Stimulated activated CD4-positive, alpha-beta T cell treated with anti-CD3 and anti-CD28 coated beads, Interleukin-2, amount 100 ng/mL, for 4 hours (primary cell): ENCODE data around the gene MXD3.

ENCODE experiments used
- DNase-seq: peaks from one replicate; pipeline ENCODE4 v3.0.0-alpha.2; 2020; ENCODE audit warnings: low read depth

The MXD3 gene

DNA sequence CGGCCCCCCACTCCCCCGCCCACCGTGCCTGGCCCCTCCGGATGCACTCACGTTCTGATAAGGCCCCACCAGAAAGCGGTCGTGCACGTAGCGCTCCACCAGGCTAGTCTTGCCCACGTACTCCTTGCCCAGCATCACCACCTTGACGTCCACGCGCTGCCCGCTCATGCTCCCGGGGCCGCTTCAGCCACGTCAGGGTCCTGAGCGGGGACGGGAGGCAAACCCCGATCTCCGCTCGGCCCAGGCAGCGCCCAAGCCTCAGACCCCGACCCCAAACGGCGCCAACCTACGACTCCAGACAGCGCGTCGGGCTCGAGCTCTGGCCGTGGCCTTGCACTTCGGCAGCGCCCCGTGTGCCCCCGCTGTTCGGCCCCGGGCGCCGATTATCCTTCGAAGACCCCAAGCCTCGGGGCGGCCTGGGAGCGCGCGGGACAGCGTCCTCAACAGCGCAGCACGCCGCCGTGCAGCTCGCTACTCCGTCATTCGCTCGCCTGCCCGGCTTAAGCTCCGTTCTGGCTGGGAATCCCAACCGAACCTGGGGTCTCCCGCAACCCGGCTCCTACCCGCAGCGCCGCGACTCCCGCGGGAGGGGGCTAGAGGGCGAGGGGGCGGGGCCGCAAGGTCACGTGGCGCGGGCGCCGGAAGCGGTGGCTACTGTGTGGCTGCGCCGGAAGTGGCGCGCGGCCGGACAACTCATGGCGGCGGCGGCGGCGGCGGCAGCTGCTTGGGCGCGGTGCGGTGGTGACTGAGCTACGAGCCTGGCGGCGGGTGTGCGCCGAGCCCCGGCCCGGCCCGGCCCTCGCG, 8.4 kb downstream of the MXD3 start, which contains the start of the genes PRELID1 and RAB24:
TSS of gene PRELID1 (plus strand) at position 679 of the 804 bp plus-strand sequence. CDS start 187 bp downstream, outside the sequence.
TSS of gene RAB24 (minus strand) at position 599 of the 804 bp plus-strand sequence. CDS start at position 168, 431 bp downstream.
- peak; percentile 81 for DNase-seq

DNA sequence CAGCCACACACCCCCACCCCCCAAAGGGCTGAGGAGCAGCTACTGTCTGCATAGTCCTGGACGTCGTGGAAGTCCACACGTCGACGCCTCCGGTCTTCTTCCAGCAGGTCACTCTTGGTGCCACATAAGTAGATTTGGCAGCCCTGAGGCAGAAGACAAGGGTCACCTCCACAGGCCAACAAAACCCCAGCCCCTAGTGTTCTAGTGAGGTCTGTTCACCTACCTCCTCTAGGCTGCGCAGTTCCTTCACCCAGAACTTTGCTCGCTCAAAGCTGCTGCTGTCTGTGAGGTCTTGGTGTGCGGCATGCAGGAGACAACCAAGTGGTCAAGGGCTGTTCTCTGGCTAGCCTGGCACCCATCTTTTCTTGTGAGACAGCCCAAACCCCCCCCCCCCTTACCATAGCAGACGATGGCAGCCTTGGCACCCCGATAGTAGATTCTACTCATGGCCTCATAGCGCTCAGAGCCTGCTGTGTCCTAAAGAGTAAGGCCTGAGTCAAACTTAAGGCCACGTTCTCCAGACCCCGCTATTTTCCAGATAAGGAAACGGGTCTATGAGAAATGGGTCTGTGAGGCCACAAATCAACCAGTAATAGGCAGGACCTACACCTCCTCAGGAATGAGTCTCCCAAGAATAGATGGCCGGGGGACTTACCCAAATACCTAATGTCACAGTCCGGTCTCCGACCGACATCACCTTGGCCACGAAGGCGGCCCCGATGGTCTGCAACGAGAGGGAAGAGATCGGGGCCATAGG, 9.2 kb downstream of the MXD3 start:
- DNase-seq: no peak

DNA sequence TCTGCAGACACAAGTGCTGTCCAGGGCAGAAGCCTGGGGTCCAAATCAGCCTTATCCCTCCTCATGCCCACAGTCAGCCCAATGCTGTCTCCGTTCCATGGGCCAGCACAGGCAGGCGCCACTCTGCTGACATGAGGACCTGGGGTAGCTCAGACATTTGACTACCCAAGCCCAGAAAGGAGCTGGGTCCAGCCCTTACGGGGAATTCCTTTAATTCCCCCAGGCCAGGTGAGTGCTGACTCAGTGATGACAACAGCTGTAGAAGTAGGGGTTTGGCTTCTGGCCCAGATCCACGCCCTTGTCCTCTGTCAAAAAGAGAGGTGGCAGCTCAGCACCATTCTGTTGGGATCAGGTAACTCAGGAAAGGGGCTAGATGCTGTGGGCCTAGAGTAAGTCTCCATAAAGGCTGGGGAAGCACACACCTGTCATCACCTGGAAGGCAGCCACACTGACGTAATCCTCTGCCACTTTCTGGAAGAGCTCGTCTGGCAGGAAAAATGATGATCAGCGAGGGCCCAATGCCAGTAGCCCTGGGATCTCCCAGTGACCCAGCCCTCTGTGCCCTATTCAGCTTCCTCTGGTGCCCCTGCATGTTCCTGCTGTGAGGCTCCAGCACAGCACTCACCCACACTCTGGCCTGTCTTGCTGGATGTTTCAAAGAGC, 10.1 kb downstream of the MXD3 start:
- DNase-seq: no peak

DNA sequence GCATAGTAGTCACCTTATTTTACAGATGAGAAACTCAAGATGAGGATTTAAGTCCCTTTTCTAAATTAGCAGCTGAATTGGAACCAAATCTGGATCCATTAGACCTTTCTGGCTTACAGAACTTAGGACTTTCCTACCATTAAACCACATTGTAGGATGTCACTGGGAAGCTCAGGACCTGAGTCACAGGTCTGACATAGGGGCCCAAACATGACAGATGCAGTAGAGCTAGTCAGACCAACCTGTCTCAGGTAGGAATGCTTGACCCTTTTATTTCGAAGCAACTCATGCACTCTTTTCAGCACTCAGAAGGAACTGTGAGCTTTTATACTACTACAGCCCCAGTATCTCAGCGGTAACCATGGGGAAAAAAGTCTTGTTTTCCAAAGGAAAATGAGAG, 10.7 kb downstream of the MXD3 start:
- DNase-seq: no peak

DNA sequence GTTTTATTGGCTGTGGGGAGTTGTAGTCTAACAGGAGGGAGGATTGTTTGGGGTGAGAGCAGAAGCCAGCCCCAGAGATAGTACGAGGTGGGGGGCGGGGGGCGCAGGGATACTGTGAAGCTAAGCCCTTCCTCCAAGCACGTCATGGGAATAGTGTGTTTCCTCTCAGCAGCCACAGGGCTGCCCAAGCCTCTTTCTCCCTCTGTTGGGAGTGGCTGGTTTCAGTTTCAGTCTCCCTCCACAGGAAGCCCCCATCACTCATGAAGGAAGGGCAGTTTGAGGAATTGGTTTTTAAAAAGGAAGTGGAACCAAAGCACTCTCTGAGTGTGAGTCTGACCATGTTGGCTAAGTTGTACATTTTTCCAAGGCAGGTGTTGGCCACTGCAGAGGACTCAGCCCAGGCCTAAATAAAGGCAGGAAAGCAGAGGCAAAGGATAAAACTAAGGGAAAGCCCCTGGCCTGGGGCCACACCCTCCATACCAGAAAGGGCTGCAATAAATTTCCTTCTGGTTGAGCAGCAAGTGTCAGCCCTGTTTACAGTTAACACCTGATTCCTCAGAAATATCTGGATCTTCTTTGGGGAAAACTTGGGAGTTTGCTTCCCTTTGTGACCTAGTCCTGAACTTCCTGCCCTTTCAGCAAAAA, 11.3 kb downstream of the MXD3 start:
- peak; percentile 51 for DNase-seq

DNA sequence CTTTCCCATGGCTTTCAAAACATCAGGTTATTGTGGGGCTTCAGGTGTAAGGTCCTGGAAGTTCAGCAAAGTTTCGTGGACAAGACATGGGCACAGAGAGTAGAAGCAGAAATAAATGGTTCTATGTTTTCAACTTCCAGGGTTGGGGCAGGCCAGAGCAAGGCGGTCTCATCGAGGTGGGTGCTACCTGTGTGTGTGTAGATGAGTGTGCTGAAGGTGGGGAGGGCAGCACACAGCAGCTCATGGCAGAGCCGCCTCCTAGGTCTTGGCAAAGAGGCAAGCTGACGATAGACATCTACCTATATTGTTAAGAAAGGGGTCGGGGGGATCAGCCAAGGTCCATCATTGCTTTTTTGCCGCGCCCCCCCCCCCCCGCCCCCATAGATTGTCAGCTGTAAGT, 12.0 kb downstream of the MXD3 start:
- DNase-seq: no peak

DNA sequence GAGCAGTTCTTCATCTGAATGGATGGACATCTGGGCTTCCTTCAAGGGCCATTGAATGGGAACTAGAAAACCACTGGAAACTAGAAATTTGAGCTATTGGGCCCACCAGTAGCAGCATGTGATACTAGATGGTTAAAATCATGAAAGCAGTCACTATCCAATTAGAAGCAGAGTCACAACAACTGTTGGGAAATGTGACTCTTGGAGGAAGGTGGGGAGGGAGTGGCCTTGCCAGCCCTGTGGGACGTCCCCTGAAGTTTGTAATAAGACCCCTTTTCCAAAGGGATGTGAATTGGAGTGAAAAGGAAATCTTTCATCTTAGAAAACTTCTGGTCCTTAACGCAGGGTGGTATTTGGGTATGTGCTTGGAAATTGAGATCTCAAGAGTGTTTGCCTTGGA, 13.8 kb downstream of the MXD3 start:
- DNase-seq: no peak

DNA sequence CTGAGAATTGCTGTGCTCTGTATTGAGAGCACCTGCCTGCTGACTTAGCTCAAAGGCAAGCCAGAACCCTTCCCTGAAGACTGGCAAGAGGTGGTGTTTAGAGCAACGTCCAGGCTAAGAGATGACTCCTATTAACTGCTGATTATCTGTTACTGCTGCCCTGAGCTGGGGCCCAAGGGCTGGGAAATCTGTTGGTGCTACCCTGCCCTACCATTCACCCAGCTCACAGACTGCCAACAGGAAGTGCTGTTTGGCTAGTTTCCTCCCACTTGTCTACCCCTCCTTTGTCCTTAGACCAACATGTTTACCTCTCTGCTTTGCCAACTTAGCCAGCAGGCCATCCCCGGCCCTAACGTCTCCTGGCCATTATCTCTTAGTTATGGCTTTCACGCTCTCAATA, 15.1 kb downstream of the MXD3 start:
- DNase-seq: no peak

DNA sequence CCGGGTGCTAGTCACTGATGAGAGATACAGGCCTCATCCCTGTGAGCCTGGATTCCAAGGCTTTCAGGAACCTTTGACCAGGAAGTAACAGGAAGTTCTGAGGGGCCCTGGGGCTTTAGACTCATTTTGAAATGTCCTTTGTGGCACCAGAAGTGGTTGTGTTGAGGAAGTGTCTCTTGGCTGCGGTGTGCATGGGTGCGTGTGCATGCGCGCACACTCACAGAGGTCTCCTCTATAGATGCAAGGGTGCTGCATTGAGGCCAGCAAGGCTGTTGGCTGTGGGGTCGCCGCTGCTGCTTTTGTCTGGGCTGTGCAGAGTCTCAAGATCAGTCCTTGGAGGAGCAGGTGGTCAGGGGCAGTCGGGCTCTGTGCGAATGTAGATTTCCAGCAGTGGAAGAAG, 15.8 kb downstream of the MXD3 start:
- no peak for DNase-seq

DNA sequence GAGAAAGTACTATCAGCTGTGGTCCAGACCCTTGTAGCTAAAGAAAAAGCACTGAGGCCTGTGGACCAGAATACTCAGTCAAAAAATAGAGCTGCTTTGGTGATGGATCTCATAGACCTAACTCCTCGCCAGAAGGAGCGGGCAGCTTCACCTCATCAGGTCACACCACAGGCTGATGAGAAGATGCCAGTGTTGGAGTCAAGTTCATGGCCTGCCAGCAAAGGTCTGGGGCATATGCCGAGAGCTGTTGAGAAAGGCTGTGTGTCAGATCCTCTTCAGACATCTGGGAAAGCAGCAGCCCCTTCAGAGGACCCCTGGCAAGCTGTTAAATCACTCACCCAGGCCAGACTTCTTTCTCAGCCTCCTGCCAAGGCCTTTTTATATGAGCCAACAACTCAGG, 17.1 kb downstream of the MXD3 start:
- no peak for DNase-seq

DNA sequence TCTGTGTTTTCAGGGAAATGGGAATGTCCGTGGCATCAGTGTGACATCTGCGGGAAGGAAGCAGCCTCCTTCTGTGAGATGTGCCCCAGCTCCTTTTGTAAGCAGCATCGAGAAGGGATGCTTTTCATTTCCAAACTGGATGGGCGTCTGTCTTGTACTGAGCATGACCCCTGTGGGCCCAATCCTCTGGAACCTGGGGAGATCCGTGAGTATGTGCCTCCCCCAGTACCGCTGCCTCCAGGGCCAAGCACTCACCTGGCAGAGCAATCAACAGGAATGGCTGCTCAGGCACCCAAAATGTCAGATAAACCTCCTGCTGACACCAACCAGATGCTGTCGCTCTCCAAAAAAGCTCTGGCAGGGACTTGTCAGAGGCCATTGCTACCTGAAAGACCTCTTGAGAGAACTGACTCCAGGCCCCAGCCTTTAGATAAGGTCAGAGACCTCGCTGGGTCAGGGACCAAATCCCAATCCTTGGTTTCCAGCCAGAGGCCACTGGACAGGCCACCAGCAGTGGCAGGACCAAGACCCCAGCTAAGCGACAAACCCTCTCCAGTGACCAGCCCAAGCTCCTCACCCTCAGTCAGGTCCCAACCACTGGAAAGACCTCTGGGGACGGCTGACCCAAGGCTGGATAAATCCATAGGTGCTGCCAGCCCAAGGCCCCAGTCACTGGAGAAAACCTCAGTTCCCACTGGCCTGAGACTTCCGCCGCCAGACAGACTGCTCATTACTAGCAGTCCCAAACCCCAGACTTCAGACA, 17.7 kb downstream of the MXD3 start:
- no peak for DNase-seq

DNA sequence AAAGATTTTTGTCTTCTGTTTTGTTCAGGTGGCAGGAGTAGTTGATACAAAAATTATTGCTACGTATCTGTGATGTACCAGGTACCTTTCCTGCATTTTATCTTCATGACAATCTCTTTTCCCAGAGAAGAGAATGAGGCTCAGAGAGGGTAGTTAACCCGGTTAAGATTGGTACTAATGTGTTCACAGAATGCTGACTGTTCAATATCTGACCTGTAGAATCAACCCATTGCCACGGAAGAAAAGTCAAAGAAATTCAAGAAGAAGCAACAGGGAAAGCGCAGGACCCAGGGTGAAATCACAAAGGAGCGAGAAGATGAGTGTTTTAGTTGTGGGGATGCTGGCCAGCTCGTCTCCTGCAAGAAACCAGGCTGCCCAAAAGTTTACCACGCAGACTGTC, 20.0 kb downstream of the MXD3 start:
- DNase-seq: no peak

DNA sequence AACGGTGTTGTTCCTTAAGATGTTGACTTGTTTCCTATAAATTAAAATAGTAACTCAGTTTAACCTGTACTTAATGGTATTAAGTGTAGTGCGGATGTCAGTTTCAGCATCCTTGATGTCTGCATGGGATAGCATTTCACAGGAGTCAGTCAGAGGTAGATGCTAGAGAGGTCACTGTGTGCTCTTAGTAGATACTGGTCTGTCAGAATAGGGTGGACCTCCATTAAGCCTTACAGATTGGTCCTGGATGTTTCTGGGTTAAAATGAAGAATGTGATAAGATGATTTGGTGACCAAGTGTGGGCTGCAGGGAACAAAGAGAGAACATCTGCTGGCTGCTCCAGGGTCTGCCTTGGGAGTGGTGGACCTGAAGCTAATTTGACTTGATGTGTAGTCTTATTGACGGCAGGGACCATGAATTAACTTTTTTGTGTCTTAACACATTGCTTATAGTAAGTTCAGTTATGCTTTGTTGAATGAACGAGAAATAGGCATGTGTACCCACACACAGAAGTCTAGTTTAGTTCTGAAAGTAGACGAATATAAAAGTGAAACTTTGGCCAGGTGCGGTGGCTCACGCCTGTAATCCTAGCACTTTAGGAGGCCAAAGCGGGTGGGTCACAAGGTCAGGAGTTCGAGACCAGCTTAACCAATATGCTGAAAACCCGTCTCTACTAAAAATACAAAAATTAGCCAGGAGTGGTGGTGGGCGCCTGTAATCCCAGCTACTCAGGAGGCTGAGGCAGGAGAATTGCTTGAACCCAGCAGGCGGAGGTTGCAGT, 20.7 kb downstream of the MXD3 start:
- no peak for DNase-seq

DNA sequence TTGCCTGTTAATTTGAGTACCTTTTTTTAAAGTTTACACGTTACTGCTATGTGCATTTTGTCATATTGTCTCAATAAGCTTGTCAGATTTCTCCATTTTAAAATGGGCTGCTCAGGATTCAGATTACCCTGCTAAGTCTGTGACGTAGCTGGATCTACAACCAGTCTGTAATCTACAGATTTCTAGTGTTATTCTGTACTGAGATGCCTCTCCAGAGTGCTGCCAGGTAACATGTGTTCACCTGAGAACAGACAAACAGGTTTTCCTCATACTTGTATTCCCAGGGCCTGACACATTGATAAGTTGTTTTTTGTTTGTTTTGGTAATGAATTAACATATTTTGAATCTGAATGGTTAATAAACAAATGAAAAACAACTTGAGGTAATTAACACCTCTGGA, 23.5 kb downstream of the MXD3 start:
- DNase-seq: no peak

DNA sequence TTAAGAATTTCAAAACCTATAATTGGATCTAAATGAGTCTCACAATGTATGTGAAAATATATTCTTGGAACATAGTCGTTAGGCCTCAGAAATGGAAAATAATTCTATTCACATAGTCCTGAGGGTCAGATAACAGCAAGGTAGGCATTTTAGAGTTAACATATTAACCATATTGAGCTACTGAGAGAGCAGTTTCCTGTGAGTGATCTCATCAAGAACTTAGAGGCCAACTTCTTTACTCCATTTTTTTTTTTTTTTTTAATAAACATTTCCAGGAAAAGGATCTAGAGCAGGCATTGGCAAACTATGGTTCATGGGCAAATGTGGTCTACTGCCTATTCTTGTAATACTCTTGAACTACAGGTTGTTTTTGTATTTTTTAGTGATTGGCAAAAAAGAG, 34.8 kb downstream of the MXD3 start:
- DNase-seq: no peak

DNA sequence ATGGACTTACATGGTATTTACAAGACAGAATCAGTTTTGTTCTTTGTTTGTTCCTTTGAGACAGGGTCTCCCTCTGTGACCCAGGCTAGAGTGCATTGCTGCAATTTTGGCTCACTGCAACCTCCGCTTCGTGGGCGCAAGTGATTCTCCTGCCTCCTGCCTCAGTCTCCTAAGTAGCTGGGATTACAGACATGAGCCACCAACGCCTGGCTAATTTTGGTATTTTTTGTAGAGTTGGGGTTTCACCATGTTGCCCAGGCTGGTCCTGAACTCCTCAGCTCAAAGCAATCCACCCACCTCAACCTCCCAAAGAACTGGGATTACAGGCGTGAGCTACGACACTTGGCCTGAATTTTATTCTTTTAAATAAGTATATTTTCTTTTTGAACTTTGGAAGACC, 35.8 kb downstream of the MXD3 start:
- no peak for DNase-seq

DNA sequence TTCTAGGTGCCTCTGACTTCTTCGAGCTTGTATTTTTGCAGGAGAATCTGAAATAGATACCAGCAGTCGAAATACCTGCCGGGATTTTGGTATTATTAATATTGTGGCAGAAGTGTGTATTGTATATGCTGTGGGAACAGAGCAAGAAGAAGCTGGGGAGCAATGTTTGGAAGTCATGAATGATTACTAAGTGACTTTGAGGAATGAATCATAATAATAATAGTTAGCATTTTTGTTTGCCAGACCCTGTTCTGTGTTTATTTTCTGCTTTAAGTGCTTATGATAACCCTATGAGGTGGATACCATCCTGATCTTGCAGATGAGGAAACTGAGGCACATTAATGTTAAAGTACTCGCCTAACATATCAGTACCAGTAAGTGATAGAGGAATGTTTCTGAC, 40.6 kb downstream of the MXD3 start:
- DNase-seq: no peak

DNA sequence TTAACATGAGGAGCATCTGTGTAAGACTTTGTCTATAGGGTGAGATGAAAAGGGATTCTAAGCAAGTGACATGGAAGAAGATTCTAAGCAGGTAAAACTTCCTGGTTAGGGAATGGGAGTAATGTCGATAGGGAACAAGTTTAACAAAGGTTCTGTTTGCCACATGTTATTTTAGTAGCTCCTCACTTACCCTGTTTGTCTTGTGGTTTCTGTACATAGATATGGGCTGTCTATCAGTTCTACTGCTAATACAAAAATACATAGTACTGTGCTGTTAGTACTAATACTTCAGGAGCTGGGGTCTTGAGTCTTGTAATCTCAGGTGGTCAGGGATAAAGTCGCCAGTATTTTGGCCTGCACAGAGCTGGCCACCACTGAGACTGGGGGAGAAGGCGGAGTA, 41.0 kb downstream of the MXD3 start:
- DNase-seq: no peak

DNA sequence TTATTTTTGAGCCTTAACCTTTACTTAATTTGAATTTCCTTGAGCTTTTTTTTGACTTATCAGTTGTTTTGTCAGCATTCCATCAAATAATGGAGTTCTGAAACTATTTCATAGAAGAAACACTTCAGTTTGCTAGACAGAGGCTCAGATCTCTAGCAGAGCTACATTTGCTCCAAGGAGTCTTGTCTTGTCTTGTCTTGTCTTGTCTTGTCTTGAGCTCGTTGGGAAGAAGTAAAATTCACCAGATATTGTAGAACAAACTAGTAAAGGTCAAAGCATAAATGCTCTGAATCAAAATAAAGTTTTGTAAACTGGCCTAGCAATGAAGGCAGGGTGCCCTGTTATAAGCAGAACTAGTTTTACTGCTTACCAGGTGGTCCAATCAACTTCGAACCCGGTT, 41.7 kb downstream of the MXD3 start:
- no peak for DNase-seq

DNA sequence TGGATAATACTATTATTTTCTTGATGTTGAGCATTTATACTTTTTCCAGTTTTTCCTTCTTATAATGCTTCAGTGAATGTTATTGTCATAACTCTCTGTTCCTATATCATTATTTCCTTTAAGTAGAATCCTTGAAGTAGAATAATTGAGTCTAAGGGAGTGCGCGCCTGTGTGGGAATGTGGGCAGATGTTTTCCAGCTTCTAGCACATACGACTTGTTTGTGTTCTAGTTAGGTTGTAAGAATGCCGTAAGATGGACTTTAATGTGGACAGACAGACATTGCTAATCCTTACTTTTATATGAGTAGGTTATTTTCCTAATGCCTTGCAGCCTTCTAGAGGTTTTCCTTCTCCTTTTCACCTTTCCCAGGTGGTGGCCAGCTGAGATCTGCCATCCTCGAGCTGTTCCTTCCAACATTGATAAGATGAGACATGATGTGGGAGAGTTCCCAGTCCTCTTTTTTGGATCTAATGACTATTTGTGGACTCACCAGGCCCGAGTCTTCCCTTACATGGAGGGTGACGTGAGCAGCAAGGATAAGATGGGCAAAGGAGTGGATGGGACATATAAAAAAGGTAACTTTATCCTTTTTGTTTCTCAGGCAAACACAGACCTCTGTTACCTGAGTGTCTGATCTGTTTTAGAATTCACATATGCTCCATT, 42.3 kb downstream of the MXD3 start:
- DNase-seq: no peak
